ENCODE results near the gene SPATA17. TPM values are rescaled to one million over a fixed set of nuclear protein-coding genes. Genes with fewer than 3 reads are reported as not detected.

SPATA17 gene
- total RNA-seq, 1 donor from 2014 or later, result not detected

DNA sequence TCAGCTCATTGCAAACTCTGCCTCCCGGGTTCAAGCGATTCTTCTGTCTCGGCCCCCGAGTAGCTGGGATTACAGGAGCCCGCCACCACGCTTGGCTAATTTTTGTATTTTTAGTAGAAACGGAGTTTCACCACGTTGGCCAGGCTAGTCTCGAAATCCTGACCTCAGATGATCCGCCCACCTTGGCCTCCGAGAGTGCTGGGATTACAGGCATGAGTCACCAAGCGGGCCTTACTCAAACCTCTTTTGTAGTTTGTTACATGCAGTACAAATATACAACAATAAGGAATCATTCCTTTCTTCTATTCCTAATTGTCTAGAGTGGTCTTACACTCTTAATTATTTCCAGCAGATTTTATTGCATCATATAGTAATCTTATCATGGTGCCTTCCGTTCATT is 16.6 kb downstream of the SPATA17 start:
- Histone ChIP-seq H3K4me1 (no peaks in the 10 kb centered on the region), H3K4me3 (no peak overlapping the region)
- intact Hi-C loops (cut with DNase I), result no loop called here

DNA sequence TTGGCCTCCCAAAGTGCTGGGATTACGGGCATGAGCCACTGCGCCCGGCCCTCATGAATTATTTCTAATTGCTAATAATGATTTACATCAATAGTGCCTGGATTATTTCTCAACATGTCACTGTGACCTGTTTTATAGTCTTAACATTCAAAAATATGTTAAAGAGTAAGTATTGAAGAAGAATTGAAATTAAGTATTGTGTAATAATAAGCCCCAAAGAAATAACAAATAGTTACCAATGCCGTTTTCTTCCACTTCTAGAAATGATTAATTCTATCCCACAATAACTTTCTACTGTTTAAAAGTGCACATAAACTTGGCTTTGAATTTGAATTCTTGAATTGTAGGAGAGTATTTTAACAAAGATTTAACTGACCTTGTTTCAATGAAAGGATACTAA is 19.5 kb downstream of the SPATA17 start:
- intact Hi-C loops (cut with DNase I), result no loop called here
- TF ChIP-seq, protein P1, sequence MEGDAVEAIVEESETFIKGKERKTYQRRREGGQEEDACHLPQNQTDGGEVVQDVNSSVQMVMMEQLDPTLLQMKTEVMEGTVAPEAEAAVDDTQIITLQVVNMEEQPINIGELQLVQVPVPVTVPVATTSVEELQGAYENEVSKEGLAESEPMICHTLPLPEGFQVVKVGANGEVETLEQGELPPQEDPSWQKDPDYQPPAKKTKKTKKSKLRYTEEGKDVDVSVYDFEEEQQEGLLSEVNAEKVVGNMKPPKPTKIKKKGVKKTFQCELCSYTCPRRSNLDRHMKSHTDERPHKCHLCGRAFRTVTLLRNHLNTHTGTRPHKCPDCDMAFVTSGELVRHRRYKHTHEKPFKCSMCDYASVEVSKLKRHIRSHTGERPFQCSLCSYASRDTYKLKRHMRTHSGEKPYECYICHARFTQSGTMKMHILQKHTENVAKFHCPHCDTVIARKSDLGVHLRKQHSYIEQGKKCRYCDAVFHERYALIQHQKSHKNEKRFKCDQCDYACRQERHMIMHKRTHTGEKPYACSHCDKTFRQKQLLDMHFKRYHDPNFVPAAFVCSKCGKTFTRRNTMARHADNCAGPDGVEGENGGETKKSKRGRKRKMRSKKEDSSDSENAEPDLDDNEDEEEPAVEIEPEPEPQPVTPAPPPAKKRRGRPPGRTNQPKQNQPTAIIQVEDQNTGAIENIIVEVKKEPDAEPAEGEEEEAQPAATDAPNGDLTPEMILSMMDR (IDR thresholded peaks at IDR 0.05), result no peak
- TF ChIP-seq POLR2A (IDR thresholded peaks at IDR 0.05), result no peak
- no peak for TF ChIP-seq POLR2AphosphoS5 (IDR thresholded peaks at IDR 0.05; ENCODE audit: insufficient read depth in 1 of 2, low read depth in 1 of 2)

More for the DNA sequence above, 16.6 kb downstream of the SPATA17 start:
- H3K9me3 ChIP-seq, result no peaks in the 10 kb centered on the region
- TF ChIP-seq POLR2AphosphoS5 (IDR thresholded peaks at IDR 0.05; ENCODE audit: insufficient read depth in 1 of 2, low read depth in 1 of 2), result no peak
- TF ChIP-seq POLR2A (IDR thresholded peaks at IDR 0.05), result no peak
- TF ChIP-seq, protein P1 (IDR thresholded peaks at IDR 0.05), result no peak
- no peak for DNase-seq (ENCODE audit: extremely low spot score in 2 of 2)
- H3K27me3 ChIP-seq, result no peaks in the 10 kb centered on the region
- H3K36me3 ChIP-seq, result no peaks in the 10 kb centered on the region
- no peak overlapping the region for H3K27ac ChIP-seq

DNA sequence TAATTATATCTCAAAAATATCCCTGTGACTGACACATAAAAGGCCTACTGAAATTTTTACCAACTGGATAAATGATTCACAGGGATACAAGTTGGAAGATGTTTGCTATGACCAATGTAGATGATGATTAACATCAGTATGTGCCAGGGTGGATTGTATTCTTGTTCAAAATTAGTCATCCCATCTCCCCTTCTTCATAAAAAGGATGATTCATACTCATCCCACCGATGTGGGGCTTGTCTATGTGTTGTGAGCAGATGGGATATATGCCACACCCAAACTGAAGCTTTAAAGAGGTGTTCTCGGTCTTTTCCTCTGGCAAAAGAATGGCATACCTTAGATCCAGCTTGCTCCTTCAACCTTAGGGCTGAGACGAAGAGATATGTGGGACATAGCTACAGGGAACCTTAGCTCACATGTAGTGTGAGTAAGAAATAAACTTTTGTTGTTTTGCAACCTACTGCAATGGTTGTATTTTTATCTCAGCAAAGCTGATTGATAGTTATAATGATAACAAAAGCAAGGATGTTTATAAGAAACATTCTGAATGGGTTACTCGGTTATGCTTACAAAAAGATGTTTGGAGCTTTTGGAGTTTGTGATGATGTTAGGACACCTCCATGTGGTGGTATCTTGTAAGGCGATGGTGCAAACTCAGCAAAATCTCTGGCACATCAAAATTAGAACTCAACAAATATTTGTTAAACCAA is 29.4 kb downstream of the SPATA17 start:
- Histone ChIP-seq H3K4me1 (peaks cover 6% of the 10 kb centered on the region), H3K4me3 (no peak overlapping the region), H3K27ac (no peak overlapping the region), H3K36me3 (no peaks in the 10 kb centered on the region), H3K9me3 (no peaks in the 10 kb centered on the region), H3K27me3 (no peaks in the 10 kb centered on the region)
- intact Hi-C loops (cut with DNase I), result no loop called here
- no peak for DNase-seq (ENCODE audit: extremely low spot score in 2 of 2)
- TF ChIP-seq POLR2AphosphoS5 (IDR thresholded peaks at IDR 0.05; ENCODE audit: insufficient read depth in 1 of 2, low read depth in 1 of 2), result no peak
- no peak for TF ChIP-seq POLR2A (IDR thresholded peaks at IDR 0.05)
- TF ChIP-seq, protein P1 (IDR thresholded peaks at IDR 0.05), result no peak

More for the DNA sequence above, 19.5 kb downstream of the SPATA17 start:
- Histone ChIP-seq H3K27me3 (no peaks in the 10 kb centered on the region), H3K36me3 (no peaks in the 10 kb centered on the region), H3K9me3 (no peaks in the 10 kb centered on the region), H3K27ac (no peak overlapping the region), H3K4me1 (no peaks in the 10 kb centered on the region), H3K4me3 (no peak overlapping the region)
- DNase-seq (ENCODE audit: extremely low spot score in 2 of 2), result no peak

DNA sequence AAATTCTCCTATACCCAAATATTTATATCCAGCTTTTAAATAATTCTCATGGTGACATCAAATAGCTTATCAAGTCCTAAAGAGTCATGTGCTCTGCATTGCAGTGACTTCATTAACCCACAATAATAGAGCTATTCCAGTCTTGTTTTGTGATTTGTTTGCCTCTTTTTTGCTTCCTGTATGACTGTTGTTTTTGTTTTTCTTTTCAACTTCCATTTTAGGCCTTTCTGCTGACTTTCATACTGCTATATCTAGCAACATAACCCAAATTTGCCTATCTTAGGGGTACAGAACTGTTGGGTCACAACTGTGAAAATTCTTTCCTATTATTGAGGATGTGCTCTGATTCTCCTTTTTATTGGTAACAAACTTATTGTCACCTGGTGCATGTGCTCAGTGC is 30.3 kb downstream of the SPATA17 start:
- Histone ChIP-seq H3K4me1 (peaks cover 6% of the 10 kb centered on the region), H3K36me3 (no peaks in the 10 kb centered on the region), H3K27me3 (no peaks in the 10 kb centered on the region), H3K4me3 (no peak overlapping the region), H3K27ac (no peak overlapping the region), H3K9me3 (no peaks in the 10 kb centered on the region)
- TF ChIP-seq, protein P1 (IDR thresholded peaks at IDR 0.05), result no peak
- TF ChIP-seq POLR2AphosphoS5 (IDR thresholded peaks at IDR 0.05; ENCODE audit: insufficient read depth in 1 of 2, low read depth in 1 of 2), result no peak
- no peak for TF ChIP-seq POLR2A (IDR thresholded peaks at IDR 0.05)
- no peak for DNase-seq (ENCODE audit: extremely low spot score in 2 of 2)
- intact Hi-C loops (cut with DNase I), result no loop called here

DNA sequence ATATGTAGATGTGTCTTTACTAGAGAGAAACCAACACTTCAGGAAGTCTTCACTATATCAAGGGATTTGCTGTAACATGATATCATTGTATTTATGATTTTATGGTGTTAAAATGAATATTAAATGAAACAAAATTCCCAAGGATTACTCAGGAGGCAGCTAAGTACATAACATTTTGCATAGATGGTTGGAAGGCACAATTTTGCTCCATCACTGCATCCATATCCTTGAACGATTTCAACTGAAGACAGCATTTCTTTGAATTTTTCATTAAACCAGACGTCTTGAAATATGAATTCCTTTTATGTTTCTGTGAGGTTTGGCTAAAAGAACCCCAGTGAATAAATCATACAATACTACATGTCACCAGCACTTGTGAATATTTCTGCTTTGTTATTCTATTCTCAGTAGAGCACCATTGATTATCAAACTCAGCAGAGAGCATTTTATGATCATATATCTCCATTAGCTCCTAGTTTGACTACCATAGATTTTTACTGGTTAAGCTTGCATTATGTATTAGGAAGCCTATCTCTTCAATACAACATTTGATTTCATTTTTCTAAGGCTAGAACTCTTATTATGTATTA is 37.3 kb downstream of the SPATA17 start:
- Histone ChIP-seq H3K4me3 (no peak overlapping the region), H3K4me1 (no peaks in the 10 kb centered on the region), H3K27me3 (no peaks in the 10 kb centered on the region), H3K9me3 (no peaks in the 10 kb centered on the region), H3K27ac (no peak overlapping the region), H3K36me3 (no peaks in the 10 kb centered on the region)
- no peak for DNase-seq (ENCODE audit: extremely low spot score in 2 of 2)
- intact Hi-C loops (cut with DNase I), result no loop called here
- TF ChIP-seq, protein P1 (IDR thresholded peaks at IDR 0.05), result no peak
- TF ChIP-seq POLR2AphosphoS5 (IDR thresholded peaks at IDR 0.05; ENCODE audit: insufficient read depth in 1 of 2, low read depth in 1 of 2) (no peak), POLR2A (IDR thresholded peaks at IDR 0.05) (no peak)
